GM18873 (cell line): ENCODE results near the gene ZNF512B.

Source experiments
- ATAC-seq: cut with Tn5 transposase; IDR thresholded peaks from one replicate; pipeline ENCODE4 v1.9.1; 2021; ENCODE audit warnings: mild to moderate bottlenecking, moderate library complexity, moderate number of reproducible peaks; ENCODE audit not compliant: unreplicated experiment, low FRiP score

Gene ZNF512B

GRCh38 chr20:63951398-63952209, 18.1 kb downstream of the ZNF512B start:
- no peak for ATAC-seq

GRCh38 chr20:63950701-63951397, 18.9 kb downstream of the ZNF512B start:
- no peak for ATAC-seq

GRCh38 chr20:63947638-63948456, 21.9 kb downstream of the ZNF512B start:
- ATAC-seq: no peak

- ATAC-seq: no peak
These were observed 22.6 kb downstream of the ZNF512B start for GRCh38 chr20:63946986-63947637.

- no peak for ATAC-seq
These were observed 23.5 kb downstream of the ZNF512B start for GRCh38 chr20:63945921-63946920.

- no peak for ATAC-seq
These were observed 24.6 kb downstream of the ZNF512B start for GRCh38 chr20:63945031-63945658.

GRCh38 chr20:63944078-63944941, 25.4 kb downstream of the ZNF512B start:
- ATAC-seq: no peak

GRCh38 chr20:63943808-63944077, 26.0 kb downstream of the ZNF512B start:
- ATAC-seq: no peak

- ATAC-seq: no peak
These were observed 26.5 kb downstream of the ZNF512B start for GRCh38 chr20:63942969-63943807.

GRCh38 chr20:63942250-63942951, 27.3 kb downstream of the ZNF512B start:
- ATAC-seq: no peak

- ATAC-seq: no peak
These were observed 28.2 kb downstream of the ZNF512B start for GRCh38 chr20:63941282-63942081.

GRCh38 chr20:63940472-63941266, 29.1 kb downstream of the ZNF512B start:
- ATAC-seq: no peak

- ATAC-seq: no peak
These were observed 29.7 kb downstream of the ZNF512B start for GRCh38 chr20:63940071-63940471.

- ATAC-seq: no peak
These were observed 30.4 kb downstream of the ZNF512B start for GRCh38 chr20:63939061-63939935.
